Loucy (cell line): ENCODE results near the gene ATP6V0D1.

Source experiments
- EZH2phosphoT487 ChIP-seq: fragments of 200-600 bp; IDR thresholded peaks from 2 replicates; pipeline ENCODE4 v1.6.1; 2018; ENCODE audit warnings: antibody characterized with exemption, mild to moderate bottlenecking, moderate library complexity, borderline replicate concordance
- TF ChIP-seq, protein P1 (sequence below): fragments of 200-600 bp; sonication (generic); conservative IDR thresholded peaks from 2 replicates; pipeline ENCODE4 v1.5.1; 2014; ENCODE audit warnings: mild to moderate bottlenecking, antibody characterized with exemption, low read length

DNA sequence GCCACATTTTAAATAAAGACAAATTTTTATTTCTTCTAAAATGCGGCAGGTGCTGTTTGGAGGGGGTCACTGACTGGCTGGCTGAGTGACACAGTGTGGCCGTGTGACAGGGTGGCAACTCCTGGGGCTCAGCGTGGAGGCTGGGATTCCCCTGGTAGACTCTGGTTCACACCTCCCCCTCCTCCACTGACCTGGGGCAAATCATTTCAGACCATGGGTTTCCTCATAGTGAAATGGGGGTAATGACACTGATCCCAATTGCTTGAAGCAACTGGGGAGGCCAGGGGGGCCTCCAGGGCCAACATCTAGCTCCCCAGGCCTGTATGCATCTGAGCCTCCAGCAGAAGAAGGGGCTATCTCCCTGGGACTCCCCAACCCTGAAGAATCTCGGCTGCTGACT, 43.4 kb downstream of the ATP6V0D1 start:
- TF ChIP-seq, protein P1, sequence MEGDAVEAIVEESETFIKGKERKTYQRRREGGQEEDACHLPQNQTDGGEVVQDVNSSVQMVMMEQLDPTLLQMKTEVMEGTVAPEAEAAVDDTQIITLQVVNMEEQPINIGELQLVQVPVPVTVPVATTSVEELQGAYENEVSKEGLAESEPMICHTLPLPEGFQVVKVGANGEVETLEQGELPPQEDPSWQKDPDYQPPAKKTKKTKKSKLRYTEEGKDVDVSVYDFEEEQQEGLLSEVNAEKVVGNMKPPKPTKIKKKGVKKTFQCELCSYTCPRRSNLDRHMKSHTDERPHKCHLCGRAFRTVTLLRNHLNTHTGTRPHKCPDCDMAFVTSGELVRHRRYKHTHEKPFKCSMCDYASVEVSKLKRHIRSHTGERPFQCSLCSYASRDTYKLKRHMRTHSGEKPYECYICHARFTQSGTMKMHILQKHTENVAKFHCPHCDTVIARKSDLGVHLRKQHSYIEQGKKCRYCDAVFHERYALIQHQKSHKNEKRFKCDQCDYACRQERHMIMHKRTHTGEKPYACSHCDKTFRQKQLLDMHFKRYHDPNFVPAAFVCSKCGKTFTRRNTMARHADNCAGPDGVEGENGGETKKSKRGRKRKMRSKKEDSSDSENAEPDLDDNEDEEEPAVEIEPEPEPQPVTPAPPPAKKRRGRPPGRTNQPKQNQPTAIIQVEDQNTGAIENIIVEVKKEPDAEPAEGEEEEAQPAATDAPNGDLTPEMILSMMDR: no peak
- no peak for TF ChIP-seq EZH2phosphoT487
